ENCODE data around the gene PIKFYVE. TPM values are rescaled to one million over a fixed set of nuclear protein-coding genes. Genes with fewer than 3 reads are reported as not detected.

PIKFYVE gene
- total RNA-seq, 1 experiment from 2014 or later: 34.8 TPM

DNA sequence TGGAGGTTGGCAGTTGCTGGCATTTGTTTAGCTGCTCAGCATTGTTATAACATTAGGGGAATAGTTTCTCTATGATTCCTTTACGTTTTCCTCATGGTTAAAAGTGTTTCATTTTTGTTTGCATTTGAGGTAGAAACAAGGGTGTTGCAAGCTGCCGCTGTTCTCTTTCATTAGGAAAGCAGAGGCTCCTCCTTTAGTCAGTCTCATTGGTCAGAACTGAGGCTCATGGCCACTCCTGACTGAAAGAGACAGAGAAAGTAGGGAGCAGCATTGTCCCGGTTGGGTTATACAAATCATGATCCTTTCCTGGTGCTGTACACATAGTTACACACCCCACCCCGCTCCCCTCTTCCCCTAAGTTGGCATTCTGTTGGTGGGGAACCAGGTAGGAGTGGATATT, 80.7 kb downstream of the PIKFYVE start:
- ChIA-PET POLR2A (no interaction called here), CTCF (no interaction called here)
- no peak for DNase-seq (ENCODE audit: low read depth, low spot score)
- H3K27me3 ChIP-seq (ENCODE audit: control insufficient read depth, insufficient read depth, low read length): no peaks in the 10 kb centered on the region
- no TSS peak for BruUV-seq (replicated peaks)
- H3K4me3 ChIP-seq (ENCODE audit: low read depth in 2 of 2, low read length in 2 of 2): no peak overlapping the region
- TF ChIP-seq SIN3A (IDR thresholded peaks at IDR 0.05; ENCODE audit: borderline replicate concordance, insufficient read depth, low read depth, low read length) (no peak), CTCF (IDR thresholded peaks at IDR 0.05) (no peak), TCF7L2 (IDR thresholded peaks at IDR 0.05; ENCODE audit: low read depth, low read length) (no peak), POLR2AphosphoS5 (IDR thresholded peaks at IDR 0.05; ENCODE audit: low read depth, low read length) (no peak), REST (IDR thresholded peaks at IDR 0.05; ENCODE audit: insufficient read depth in 1 of 2, low read depth in 2 of 2, low read length in 1 of 2) (no peak)
- H3K9me3 ChIP-seq (ENCODE audit: control insufficient read depth, insufficient read depth, low read depth, low read length): no peaks in the 10 kb centered on the region
- H3K36me3 ChIP-seq (ENCODE audit: control insufficient read depth, insufficient read depth, low read length): peaks cover 60% of the 10 kb centered on the region
- no peak for ATAC-seq
- H3K4me1 ChIP-seq (ENCODE audit: control insufficient read depth, insufficient read depth, low read length): no peaks in the 10 kb centered on the region
- in situ Hi-C loops (cut with HindIII; ENCODE audit: low pct_unique_long_range_greater_than_20kb, low sequenced_read_pairs): no loop called here
- intact Hi-C loops (cut with micrococcal nuclease; ENCODE audit: unreplicated experiment): no loop called here
- H3K27ac ChIP-seq (ENCODE audit: low read length): no peak overlapping the region

DNA sequence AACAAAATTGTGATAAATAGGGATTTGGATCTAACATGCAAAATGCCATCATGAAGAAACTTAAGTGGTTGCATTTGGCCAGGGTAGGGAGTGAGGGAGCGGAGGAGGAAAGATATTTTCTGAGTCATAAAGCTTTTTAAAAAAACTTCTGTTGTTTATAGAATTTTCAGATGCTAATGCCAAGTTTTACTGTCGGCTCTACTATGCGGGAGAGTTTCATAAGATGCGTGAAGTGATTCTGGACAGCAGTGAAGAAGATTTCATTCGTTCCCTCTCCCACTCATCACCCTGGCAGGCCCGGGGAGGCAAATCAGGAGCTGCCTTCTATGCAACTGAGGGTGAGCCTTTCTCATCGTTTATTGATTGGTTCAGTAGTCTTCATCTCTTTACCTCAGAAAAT, 84.6 kb downstream of the PIKFYVE start:
- BruUV-seq (replicated peaks): no TSS peak
- TF ChIP-seq REST (IDR thresholded peaks at IDR 0.05; ENCODE audit: insufficient read depth in 1 of 2, low read depth in 2 of 2, low read length in 1 of 2): no peak
- TF ChIP-seq TCF7L2 (IDR thresholded peaks at IDR 0.05; ENCODE audit: low read depth, low read length): no peak
- TF ChIP-seq CTCF (IDR thresholded peaks at IDR 0.05): no peak
- no peak for TF ChIP-seq POLR2AphosphoS5 (IDR thresholded peaks at IDR 0.05; ENCODE audit: low read depth, low read length)
- no peak for TF ChIP-seq SIN3A (IDR thresholded peaks at IDR 0.05; ENCODE audit: borderline replicate concordance, insufficient read depth, low read depth, low read length)
- in situ Hi-C loops (cut with HindIII; ENCODE audit: low pct_unique_long_range_greater_than_20kb, low sequenced_read_pairs): no loop called here
- no peak for DNase-seq (ENCODE audit: low read depth, low spot score)
- no peak overlapping the region for H3K27ac ChIP-seq (ENCODE audit: low read length)
- H3K36me3 ChIP-seq (ENCODE audit: control insufficient read depth, insufficient read depth, low read length): peaks cover 72% of the 10 kb centered on the region
- ChIA-PET CTCF (no interaction called here), POLR2A (no interaction called here)
- intact Hi-C loops (cut with micrococcal nuclease; ENCODE audit: unreplicated experiment): no loop called here
- no peaks in the 10 kb centered on the region for H3K9me3 ChIP-seq (ENCODE audit: control insufficient read depth, insufficient read depth, low read depth, low read length)
- H3K27me3 ChIP-seq (ENCODE audit: control insufficient read depth, insufficient read depth, low read length): no peaks in the 10 kb centered on the region
- no peak overlapping the region for H3K4me3 ChIP-seq (ENCODE audit: low read depth in 2 of 2, low read length in 2 of 2)
- H3K4me1 ChIP-seq (ENCODE audit: control insufficient read depth, insufficient read depth, low read length): no peaks in the 10 kb centered on the region
- no peak for ATAC-seq
